ENCODE measurements around the gene TYRO3.

Gene TYRO3

DNA sequence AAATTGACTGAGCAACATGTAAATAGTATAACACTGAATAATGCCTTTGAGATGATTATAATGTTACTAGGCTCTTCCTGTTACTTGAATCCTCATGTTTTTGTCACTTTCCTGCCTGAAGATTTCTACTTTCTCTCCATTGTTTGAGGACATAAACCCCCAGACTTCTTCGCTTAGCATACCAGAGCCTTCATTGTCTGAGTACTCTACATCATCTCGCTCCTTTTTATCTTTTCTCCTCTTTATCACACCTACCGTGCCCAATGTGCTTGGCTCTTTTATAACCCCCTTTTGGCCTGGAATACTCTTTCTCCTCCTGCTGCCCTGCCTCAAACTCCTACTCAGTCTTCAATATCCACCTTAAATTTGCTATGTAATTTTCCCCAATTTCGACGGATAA, 70.9 kb downstream of the TYRO3 start:
- no peak overlapping the region for H3K27ac Mint-ChIP-seq
- H3K9me3 Mint-ChIP-seq: no peaks in the 10 kb centered on the region
- H3K27me3 Mint-ChIP-seq: no peaks in the 10 kb centered on the region
- peaks cover 3% of the 10 kb centered on the region for H3K4me1 Mint-ChIP-seq (ENCODE audit: low read depth)
- no peak for DNase-seq
- H3K36me3 Mint-ChIP-seq (ENCODE audit: low read depth): no peaks in the 10 kb centered on the region
- no peak overlapping the region for H3K4me3 Mint-ChIP-seq

DNA sequence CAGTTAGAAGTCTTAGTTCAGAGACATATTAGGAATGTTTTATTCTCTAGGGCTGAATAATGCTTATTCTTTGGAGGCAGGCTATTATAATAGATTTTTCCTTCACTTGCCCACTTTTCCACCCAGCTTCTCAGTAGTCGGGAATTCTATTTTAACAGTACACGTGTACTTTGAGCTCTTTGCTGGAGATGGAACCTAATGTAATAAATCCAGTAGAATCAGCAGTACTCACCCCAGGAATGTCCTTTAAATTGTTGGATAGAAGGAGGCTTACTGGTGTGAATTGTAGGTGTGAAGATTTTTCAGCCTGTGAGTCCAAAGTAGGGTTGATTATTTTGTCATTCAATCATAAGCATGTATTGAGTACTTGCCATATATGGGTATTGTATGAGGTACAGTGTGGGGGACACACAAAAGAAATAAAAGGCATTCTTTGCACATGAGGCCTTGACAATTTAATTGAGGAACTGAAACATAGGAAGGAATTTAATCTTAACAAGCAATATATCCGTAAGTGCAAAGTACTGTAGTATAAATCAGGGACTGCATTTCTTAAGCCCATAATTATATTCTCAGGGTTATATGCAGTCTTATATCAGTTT, 71.7 kb downstream of the TYRO3 start:
- H3K27ac Mint-ChIP-seq: no peak overlapping the region

DNA sequence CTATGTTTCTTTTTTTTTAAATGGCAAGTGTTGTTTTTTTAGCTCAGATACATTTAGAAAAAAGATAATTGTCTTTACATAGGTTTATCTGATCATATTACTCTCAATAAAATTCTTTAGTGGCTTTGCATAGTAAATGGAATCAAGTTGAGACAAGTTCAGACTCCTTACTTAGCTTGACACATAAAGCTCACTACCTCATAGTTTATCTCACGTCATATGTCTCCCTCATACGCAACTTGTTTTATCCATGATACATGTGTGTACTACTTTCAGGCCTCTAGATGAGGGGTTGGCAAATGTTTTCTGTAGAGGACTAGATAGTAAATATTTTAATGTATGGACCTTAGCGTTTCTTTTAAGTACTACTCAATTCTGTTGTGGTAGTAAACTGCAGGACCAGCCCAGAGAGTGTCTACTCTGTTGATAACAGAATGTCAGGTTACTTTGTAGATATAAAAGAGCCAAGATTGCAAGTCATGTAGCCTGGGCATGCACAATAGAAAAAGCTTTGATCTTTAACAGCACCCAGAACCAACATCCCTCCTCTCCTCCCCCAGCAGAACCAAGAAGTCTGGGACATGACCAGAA, 73.0 kb downstream of the TYRO3 start:
- no peak overlapping the region for H3K4me3 Mint-ChIP-seq
- no peaks in the 10 kb centered on the region for H3K27me3 Mint-ChIP-seq
- H3K4me1 Mint-ChIP-seq (ENCODE audit: low read depth): peaks cover 6% of the 10 kb centered on the region
- H3K36me3 Mint-ChIP-seq (ENCODE audit: low read depth): no peaks in the 10 kb centered on the region
- no peak for DNase-seq
- H3K9me3 Mint-ChIP-seq: no peaks in the 10 kb centered on the region
- no peak overlapping the region for H3K27ac Mint-ChIP-seq

More for the DNA sequence above, 71.7 kb downstream of the TYRO3 start:
- no peak for DNase-seq
- Mint-ChIP-seq H3K4me1 (ENCODE audit: low read depth) (peaks cover 3% of the 10 kb centered on the region), H3K9me3 (no peaks in the 10 kb centered on the region), H3K4me3 (no peak overlapping the region), H3K36me3 (ENCODE audit: low read depth) (no peaks in the 10 kb centered on the region), H3K27me3 (no peaks in the 10 kb centered on the region)
